ENCODE data around the gene KCTD21.
A peak's percentile ranks its signal among the peaks of the same experiment; 100 is the strongest.
"Not testable (repeated sequence)": the region's sequence is repeated elsewhere in the genome, so short reads cannot be mapped to it uniquely, and the experiment has no call there.

KCTD21 gene

DNA sequence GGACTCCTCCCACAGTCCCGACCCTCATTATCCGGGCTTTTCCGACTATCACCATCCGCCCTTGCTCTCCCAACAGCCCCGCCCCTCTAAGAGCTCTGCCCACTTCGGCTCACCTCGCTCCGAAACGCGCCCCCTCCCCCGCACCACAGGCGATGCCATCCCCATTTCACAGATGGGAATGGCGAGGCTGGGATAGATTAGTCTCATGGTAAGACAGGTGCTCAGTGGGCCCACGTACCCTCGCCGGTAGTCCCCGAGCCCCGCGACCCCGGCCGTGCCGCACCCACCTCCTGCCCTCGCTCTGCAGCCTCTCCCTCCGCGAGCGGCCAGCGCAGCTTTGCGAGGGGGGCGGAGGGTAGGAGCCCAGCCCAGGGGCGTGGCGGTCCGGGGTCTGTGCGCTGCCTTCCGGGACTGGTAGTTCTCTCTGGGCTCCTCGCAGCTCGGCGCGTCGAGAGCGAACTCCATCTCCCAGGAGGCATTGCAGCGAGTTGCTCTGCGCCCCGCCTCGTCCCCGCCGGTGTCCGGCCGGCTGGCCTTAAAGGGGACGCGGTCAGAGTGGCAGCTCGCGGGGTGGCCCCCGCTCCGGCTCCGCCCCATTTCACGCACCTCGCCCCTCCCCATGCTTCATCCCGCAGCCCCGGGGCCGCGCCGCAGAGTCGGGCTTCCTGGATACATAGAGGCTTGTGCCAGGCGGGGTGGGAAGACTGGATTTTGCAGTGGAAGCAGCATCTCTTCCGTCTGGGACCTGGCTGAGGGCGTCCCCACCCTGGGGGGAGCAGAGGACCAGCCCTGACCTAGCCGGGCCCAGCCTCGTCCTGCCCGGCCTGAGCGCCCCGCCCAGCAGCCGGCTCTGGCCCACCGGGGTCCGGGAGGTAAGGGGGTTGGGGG is at the start of gene KCTD21, which contains the start of gene USP35:
KCTD21 (minus strand) TSS at position 341 of the 888 bp plus-strand sequence. CDS start 14,072 bp downstream, outside the sequence.
USP35 (plus strand) TSS at position 634 of the 888 bp plus-strand sequence. CDS start 7,327 bp downstream, outside the sequence.
- peak; percentile 83 to 88 for DNase-seq (ENCODE audit: low read depth in 2 of 2)

- DNase-seq (ENCODE audit: low read depth in 2 of 2) = no peak
Measured at GRCh38 chr11:78237293-78238046, 49.0 kb upstream of the KCTD21 start.

DNA sequence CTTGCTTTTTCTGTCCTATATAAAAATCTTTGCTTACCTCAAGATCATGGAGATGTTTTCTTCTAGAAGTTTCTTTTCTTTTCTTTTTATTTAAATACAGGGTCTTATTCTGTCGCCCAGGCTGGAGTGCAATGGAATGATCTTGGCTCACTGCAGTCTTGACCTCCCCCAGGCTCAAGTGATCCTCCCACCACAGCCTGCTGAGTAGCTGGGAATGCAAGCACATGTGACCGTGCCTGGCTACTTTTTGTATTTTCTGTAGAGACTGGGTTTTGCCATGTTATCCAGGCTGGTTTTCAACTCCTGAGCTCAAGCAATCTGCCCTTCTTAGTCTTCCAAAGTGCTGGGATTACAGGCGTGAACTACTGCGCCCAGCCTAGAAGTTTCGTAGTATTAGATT is 45.6 kb upstream of the KCTD21 start:
- DNase-seq (ENCODE audit: low read depth in 2 of 2) = no peak

- not testable (repeated sequence) for DNase-seq (ENCODE audit: low read depth in 2 of 2)
Measured at GRCh38 chr11:78233046-78233445, 44.6 kb upstream of the KCTD21 start.

- no peak for DNase-seq (ENCODE audit: low read depth in 2 of 2)
Measured at GRCh38 chr11:78231962-78232501, 43.6 kb upstream of the KCTD21 start.

- no peak for DNase-seq (ENCODE audit: low read depth in 2 of 2)
Measured at GRCh38 chr11:78230161-78230877, 41.9 kb upstream of the KCTD21 start.

- DNase-seq (ENCODE audit: low read depth in 2 of 2) = no peak
Measured at GRCh38 chr11:78229106-78229505, 40.7 kb upstream of the KCTD21 start.

- DNase-seq (ENCODE audit: low read depth in 2 of 2) = no peak
Measured at GRCh38 chr11:78228467-78228866, 40.0 kb upstream of the KCTD21 start.

- DNase-seq (ENCODE audit: low read depth in 2 of 2) = no peak
Measured at GRCh38 chr11:78227921-78228320, 39.5 kb upstream of the KCTD21 start.

GRCh38 chr11:78226684-78227680 is 38.6 kb upstream of the KCTD21 start:
- no peak for DNase-seq (ENCODE audit: low read depth in 2 of 2)

- no peak for DNase-seq (ENCODE audit: low read depth in 2 of 2)
Measured at GRCh38 chr11:78224906-78225420, 36.5 kb upstream of the KCTD21 start.

GRCh38 chr11:78224506-78224905 is 36.1 kb upstream of the KCTD21 start:
- no peak for DNase-seq (ENCODE audit: low read depth in 2 of 2)

GRCh38 chr11:78223320-78223954 is 35.0 kb upstream of the KCTD21 start:
- DNase-seq (ENCODE audit: low read depth in 2 of 2) = no peak

DNA sequence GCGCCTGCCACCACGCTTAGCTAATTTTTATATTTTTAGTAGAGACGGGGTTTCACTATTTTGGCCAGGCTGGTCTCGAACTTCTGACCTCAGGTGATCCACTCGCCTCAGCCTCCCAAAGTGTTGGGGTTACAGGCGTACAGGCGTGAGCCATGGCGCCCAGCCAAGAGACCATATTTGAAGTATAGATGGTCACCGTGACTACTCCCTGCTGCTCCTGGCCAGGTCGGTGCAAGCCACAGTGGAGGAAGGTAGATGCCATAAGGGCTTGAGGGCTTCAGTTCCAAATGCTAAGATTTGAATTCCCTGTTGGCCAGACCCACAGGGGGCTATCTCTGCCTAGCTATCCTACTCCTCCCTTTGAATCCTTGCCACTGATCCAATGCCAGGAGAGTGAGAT is 34.3 kb upstream of the KCTD21 start:
- not testable (repeated sequence) for DNase-seq (ENCODE audit: low read depth in 2 of 2)

GRCh38 chr11:78221396-78222315 is 33.2 kb upstream of the KCTD21 start:
- DNase-seq (ENCODE audit: low read depth in 2 of 2) = no peak

GRCh38 chr11:78220218-78221157 is 32.1 kb upstream of the KCTD21 start:
- no peak for DNase-seq (ENCODE audit: low read depth in 2 of 2)

DNA sequence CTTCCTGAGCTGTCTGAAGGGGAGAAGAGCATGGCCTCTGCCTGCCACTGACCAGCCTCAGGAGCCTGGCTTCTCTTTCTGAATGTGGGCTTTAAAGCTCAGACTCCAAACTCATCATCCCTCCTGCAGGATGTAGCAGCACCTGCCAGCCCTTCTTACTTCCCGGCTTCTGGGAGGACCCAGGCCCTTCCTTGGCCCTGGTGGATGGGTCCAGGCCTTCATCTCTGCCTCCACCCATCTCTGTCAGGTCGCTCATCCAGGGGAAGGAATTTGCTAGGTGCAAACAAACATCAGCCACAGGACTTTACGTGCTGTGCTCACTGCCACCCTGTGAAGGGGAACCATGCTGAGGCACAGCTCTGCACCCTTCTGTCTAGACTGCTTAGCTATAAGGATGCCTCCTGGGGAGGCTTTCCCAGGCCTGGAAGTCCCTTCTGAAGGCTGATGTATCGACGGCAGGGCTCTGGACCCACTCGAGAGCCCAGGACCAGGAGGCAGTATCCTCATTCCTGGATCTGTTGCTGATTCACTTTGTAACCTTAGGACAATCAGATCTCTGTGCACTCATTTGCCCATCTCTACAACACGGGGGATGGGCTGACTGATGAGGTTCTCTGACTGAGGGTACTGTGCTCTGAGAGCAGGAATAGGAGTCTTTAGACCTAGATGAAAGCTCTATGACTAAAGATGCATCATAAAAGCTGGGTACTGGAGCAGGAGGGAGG is 31.2 kb upstream of the KCTD21 start:
- DNase-seq (ENCODE audit: low read depth in 2 of 2) = no peak

Measured in stimulated activated CD4-positive, alpha-beta T cell treated with anti-CD3 and anti-CD28 coated beads, Interleukin-1b, Interleukin-23, amount 100 ng/mL, for 4 hours (primary cell).